CD4-positive, alpha-beta T cell treated with Interleukin-6 for 4 hours (primary cell): Measurements from ENCODE around the gene SPATA45.
A peak's percentile ranks its signal among the peaks of the same experiment; 100 is the strongest.
"Not testable (repeated sequence)": the region's sequence is repeated elsewhere in the genome, so short reads cannot be mapped to it uniquely, and the experiment has no call there.

Source experiments
- DNase-seq: peaks from one replicate; pipeline ENCODE4 v3.0.0-alpha.2; 2020; ENCODE audit warnings: mixed read lengths

SPATA45 gene

DNA sequence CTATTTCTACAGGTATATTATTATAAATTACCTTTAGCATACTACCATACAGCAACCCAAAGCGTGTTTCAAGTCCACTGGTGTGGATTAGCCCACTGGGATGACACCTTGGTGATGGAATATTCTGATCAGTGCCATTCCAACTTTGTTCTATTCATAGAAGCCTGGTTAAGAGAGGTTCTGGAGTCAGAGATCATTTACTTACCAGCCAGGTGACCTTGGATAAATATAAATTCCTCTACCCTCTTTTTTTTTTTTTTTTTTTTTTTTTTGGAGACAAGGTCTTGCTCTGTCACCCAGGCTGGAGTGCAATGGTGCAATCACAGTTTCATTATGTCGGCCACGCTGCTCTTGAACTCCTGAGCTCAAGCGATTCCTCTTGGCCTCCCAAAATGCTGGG is at the start of gene SPATA45:
SPATA45 (minus strand) TSS at position 101 of the 400 bp plus-strand sequence. CDS start 11,500 bp downstream, outside the sequence.
- no peak for DNase-seq

DNA sequence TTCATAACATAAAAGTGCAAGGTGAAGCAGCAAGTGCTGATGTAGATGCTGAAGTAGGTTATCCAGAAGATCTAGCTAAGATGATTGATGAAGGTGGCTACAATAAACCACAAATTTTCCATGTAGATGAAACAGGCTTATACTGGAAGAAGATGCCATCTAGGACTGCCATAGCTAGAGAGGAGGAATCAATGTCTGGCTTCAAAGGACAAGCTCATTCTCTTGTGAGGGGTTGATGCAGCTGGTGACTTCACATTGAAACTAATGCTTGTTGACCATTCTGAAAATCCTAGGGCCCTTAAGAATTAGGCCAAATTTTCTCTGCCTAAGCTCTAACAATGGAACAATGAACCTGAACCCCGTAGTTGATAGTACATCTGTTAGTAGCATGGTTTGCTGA is 44.7 kb upstream of the SPATA45 start:
- no peak for DNase-seq

DNA sequence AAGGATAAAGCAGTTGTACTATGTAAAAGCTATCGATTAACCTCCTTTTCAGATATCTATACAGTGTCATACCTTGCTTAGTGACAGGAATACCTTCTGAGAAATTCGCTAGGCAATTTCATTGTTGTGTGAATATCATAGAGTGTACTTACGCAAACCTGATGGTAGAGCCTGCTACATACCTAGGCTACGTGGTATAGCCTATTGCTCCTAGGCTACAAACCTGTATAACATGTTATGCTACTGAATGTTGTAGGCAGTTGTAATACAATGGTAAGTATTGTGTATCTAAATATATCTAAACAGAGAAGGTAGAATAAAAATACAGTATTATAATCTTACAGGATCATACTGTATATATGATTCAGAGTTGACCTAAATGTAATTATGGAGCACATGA is 37.1 kb upstream of the SPATA45 start:
- DNase-seq = no peak

DNA sequence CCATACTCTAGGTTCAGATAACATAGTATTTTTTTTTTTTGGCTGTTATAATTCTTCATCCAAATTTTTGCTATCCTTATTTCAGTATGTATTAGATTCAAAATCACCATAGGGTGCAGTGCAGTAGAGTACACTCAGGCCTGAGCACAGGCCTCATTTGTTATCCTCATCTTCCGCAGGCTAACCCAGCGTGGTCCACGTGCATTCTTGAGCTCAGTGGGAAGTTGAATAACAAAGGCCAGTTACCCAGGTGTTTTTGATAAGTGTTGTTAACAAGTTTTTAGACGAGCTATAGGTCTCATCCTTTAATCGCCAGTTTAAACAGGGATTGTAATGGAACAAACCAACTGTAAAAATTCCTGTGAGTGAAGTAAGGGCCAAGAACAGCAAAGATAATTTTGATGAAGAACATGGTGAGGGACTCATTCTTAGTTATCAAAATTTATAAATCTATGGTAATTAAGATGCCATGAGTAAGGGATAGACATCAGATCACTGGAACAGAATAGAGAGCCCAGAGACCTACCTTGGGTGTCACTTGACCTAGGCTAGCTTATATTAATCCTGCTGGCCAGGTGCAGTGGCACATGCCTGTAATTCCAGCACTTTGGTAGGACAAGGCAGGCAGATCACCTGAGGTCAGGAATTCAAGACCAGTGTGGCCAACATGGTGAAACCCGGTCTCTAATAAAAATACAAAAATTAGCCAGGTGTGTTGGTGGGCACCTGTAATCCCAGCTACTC is 32.7 kb upstream of the SPATA45 start:
- no peak for DNase-seq

DNA sequence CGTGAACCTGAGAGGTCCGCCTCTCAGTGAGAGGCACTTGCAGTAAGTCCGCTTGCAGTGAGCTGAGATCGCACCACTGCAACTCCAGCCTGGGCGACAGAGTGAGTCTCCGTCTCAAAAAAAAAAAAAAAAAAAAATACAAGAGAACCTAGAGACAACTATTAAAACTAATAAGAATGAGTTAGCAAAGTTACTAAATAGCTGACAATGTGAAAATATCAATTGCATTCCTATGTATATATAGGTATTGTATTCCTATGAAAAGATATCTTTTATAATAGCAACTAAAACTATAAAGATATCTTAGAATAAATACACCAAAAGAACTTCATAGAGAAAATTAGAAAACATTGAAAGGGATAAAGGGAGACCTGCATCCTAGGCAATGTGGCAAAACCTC is 31.0 kb upstream of the SPATA45 start:
- DNase-seq = no peak

DNA sequence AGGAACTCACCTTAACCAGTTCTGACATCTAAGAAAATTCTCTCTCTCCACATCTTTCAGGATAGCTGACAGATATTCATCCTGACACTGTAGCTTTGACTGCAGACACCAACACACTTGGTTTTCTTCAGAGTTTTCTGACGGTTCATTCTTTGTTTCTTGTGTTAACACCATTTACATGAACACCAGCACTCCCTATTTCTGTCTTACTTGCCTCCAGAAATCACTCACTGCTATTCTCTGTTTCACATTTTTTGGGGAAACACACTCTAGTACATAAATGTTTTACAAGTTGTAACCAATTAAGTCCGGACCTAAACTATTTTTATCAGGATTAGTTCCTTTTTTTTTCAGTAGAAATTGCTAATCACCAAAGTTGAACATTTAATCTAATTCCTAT is 26.1 kb upstream of the SPATA45 start:
- DNase-seq = no peak

DNA sequence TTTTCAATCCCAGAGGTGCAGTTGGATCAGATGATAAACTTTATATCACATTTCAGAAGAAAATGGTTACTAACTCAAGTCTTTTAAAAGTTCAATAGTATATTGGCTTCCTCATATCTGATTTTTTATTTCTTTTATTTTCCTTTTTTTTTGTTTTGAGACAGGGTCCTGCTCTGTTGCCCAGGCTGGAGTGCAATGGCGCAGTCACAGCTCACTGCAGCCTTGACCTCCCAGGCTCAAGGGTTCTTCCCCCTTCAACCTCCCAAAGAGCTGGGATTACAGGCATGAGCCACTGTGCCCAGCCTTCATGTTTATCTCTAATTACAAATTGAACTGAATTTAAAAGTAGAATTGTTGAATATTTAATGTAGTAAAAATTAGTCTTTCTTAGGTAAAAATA is 24.5 kb upstream of the SPATA45 start:
- no peak for DNase-seq

DNA sequence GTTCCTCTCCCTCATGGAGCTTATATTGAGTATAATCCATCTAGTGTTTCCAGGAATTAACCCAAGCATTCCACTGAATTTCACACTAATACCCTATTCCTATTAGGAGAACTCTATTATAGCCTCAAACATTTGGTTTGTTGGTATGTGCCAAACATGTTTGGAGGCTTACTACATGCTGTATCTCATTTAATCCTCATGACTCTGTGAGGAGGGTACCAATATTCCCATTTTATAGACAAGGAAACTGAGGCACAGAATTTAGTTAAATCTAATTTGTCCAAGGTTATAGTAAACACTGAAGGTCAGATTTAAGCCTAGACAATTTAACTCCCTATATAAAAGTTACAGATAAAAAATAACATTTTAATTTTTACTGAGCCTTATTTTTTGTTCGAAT is 19.7 kb upstream of the SPATA45 start:
- no peak for DNase-seq

DNA sequence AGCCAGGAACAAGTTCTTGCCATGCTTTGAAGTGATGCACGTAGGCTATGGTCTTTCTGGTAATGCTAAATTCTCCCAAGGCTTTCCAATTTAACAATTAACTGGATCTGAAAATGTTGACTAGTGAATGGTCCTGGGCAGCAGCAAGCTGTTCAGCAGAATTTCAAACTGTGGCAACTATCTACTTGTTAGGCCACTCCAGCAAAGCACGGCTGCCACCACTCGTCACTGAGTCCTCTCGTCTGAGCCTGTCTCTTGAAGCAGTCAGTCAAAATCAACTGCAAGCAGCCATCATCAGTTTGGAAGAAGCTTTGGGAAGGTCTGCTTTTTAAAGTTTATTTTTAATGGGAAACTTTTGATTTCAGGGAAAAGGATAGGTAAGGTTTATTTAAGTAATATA is 16.8 kb upstream of the SPATA45 start:
- DNase-seq = no peak

DNA sequence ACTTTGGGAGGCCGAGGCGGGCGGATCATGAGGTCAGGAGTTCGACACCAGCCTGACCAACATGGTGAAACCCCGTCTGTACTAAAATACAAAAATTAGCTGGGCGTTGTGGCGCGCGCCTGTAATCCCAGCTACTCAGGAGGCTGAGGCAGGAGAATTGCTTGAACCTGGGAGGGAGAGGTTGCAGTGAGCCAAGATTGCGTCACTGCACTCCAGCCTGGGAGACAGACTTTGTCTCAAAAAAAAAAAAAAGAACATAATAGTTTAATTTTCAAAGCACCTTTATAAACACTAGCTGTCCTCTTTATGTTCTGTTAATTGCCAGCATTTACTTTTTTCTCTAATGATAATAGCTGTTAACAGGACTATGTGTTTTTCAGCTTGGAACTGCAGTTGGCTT is 15.9 kb upstream of the SPATA45 start:
- not testable (repeated sequence) for DNase-seq

DNA sequence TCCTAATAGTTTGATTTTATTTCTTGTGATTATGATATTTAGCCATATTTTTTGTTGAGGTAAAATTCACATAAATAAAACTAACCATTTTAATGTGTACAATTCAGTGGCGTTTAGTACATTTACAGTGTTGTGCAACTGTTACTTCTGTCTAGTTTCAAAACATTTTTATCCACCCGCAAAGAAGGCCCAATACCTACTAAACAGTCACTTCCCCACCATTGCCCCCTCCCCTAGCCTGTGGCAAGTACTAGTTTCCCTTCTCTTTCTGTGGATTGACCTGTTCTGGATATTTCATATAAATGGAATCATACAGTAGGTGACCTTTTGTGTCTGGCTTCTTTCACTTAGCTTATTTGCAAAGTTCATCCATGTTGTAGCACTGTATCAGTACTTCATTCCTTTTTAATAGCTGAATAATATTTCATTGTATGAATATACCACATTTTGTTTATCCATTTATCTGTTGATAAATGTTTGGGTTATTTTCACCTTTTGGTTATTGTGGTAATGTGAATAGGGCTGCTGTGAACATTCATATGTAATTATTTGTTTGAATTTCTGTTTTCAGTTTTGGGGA is 14.8 kb upstream of the SPATA45 start:
- no peak for DNase-seq

DNA sequence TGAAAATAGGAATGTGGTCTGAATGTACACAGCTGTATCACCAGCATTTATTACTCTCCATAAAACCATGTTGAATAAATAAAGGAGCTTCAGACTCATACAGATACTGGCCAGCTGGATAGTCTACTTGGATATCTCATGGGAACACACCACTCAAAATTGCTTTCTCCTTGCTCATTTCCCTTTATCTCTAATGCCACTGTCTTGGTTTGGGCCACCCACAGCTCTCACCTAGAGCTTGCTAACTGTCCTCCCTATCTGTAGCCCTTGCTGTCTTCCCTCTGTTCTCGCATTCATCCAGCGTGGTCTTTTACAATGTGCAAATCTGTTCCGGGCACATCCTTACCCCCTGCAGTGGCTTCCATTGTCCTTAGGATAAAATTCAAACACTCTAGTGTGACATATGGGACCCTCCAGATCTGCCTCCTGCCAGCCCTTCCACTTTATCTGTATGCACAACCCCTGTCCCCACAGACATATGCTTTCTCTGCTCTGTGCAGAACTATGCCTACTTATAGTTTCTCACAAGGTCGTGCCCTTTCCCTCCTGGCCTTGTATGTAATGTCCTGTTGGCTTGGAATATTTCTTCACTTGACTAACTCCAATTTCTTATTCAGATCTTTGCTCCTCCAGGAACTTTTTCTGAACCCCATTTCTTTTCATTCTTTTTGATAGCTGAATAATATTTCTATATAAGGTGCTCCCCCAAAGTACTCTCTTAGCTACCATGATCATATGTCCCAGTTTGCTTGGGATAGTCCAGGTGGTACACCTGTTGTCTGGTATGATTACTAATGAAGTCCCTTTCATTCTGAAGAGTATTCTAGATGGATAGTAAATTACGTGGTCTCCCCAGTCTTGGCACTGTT is 13.5 kb upstream of the SPATA45 start:
- no peak for DNase-seq

DNA sequence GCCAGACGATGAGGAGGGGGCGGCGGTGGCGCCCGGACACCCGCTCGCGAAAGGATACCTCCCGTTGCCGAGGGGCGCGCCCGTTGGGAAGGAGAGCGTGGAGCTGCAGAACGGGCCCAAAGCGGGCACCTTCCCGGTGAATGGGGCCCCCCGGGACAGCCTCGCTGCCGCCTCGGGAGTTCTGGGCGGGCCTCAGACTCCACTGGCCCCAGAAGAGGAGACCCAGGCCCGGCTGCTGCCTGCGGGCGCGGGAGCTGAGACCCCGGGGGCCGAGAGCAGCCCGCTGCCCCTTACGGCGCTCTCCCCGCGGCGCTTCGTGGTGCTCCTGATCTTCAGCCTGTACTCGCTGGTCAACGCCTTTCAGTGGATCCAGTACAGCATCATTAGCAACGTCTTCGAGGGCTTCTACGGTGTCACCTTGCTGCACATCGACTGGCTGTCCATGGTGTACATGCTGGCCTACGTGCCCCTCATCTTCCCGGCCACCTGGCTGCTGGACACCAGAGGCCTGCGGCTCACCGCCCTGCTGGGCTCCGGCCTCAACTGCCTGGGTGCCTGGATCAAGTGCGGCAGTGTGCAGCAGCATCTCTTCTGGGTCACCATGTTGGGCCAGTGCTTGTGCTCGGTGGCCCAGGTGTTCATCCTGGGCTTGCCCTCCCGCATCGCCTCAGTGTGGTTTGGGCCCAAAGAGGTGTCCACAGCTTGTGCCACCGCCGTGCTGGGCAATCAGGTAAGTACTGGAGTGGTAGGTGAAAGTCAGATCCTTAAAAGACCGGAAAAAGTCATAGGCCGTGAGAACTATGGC is 11.2 kb upstream of the SPATA45 start:
- DNase-seq = no peak

DNA sequence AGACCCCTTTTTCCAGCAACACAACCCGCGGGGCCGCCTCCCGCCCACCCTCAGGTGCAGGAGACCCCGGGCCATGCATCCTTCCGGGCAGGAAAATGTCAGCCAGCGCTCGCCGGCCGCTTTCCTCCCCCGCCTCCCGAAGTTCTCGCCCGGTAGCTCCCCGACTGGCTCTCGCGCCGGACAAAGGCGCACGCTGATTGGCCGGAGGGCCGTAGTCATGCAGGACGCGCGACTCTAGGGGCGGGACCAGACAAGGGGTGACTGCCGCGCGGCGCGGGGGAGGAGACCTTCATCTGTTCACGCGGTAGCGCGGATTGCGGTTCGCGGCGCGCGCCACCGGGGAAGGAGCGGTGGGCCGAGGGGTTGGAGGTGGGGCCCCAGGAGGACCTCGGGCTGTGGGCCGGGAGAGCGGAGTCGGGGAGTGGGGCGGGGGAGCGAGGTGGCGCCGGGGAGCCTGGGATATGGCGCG is 10.6 kb upstream of the SPATA45 start, which contains the start of gene FLVCR1:
FLVCR1 (plus strand) TSS at position 284 of the 469 bp plus-strand sequence; CDS start at position 462, 178 bp downstream.
- peak; percentile 95 for DNase-seq

DNA sequence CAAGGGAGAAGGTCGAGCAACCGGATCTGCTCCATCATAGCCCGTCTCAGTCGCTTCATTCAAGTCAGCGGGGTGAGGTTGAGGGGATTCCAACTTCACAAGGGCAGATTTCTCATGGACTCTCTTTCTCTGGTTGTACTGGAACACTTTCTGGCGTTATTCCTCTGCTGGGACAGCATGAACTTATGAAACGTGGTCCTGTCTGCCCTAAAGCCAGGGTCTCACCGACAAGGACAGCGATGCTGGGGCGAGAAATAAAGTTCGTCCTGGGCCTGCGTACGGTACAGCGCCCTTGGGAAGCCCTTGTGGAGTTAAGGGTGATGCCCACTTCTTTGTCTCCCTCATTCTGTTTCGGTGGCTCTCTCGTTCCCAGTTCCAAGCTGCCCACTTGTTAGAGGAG is 9.3 kb upstream of the SPATA45 start:
- DNase-seq = no peak

DNA sequence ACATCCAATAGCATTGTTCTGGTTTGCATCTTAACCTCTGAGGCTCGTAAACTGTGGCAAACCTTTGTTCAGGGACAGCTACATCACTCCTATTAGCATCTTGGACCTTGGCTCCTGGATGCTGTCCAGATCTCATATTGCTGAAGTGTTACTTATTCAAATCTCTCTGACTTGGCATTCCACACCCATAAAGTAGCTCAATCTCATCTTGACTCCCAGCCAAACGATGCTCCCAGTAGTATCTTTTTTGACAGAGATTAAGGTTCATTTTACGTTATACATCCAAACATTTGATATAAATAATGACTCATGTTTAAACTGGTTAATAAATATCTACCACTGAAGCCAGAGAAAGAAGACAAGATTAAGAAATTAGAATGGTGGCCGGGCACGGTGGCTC is 6.2 kb upstream of the SPATA45 start:
- no peak for DNase-seq

DNA sequence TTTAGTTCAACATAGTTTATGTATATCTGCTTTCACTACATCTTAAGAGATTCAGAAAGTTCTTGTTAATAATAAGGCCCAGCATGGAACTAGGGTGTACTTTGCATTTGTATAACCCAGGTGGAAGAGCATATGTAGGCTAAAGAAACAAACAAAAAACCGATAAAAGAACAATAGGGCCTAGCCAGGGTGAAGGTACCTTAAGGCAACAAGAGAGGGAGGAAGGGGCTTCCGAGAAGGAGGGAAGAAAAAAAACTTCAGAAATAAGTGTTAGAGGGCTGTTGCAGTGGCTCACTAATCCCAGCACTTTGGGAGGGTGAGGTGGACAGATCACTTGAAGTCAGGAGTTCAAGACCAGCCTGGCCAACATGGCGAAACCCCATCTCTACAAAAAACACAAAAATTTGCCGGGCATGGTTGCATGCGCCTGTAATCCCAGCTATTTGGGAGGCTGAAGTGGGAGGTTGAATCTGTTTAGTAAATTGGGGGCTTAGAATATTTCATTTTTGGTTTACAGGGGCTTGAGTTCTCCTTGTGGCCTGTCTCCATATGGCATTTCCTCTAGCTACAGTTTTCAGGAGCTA is 4.7 kb upstream of the SPATA45 start:
- DNase-seq = no peak

DNA sequence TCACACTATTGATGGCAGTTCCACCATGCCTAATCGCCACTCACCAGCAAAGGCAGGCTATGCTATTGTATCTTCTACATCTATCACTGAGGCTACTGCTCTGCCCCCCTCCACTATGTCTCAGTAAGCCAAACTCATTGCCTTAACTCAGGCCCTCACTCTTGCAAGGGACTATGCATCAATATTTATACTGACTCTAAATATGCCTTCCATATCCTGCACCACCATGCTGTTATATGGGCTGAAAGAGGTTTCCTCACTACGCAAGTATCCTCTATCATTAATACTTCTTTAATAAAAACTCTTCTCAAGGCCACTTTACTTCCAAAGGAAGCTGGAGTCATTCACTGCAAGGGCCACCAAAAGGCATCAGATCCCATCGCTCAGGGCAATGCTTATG is 2.9 kb downstream of the SPATA45 start:
- DNase-seq = not testable (repeated sequence)

DNA sequence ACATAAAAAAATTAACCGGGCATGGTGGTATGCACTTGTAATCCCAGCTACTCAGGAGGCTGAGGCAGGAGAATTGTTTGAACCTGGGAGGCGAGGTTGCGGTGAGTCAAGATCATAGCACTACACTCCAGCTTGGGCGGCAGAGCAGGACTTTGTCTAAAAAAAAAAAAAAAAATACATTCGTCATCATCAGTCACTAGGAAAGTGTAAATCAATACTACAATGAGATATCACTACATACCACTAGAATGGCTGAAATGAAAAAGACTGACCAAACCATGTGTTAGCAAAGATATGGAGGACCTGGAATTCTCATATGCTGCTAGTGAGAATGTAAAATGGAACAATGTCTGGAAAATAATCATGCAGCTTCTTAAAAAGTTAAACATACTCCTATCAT is 9.3 kb downstream of the SPATA45 start:
- DNase-seq = no peak

DNA sequence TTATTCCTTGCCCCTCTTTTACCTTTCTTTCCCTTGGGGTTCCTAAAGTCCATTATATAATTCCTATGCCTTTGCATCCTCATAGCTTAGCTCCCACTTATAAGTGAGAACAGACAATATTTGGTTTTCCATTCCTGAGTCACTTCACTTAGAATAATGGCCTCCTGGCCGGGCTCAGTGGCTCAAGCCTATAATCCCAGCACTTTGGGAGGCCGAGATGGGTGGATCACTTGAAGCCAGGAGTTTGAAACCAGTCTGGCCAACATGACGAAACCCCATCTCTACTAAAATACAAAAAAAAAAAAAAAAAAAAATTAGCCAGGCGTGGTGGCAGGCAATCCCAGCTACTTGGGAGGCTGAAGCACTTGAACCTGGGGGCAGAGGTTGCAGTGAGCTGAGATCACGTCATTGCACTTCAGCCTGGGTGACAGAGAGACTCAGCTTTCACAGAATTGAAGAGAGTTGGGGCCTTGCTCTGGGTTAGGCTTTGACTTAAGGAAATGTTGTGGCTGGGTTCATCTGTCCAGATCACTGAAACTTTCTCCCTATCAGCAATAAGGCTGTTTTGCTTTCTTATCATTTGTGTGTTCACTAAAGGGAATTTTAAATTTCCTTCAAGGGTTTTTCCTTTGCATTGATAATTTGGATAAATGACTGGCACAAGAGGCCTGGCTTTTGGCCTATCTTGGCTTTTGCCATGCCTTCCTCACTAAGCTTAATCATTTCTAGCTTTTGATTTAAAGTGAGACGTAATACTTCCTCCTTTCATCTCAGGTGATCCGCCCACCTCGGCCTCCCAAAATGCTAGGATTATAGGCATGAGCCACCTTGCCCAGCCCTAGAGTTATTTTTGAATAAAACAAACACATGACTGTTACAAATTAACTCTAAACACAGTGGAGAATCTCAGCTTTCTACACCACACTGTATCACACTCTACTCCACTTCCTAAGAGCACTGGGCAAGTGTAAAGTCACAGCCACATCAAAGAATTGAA is 13.9 kb downstream of the SPATA45 start:
- not testable (repeated sequence) for DNase-seq

DNA sequence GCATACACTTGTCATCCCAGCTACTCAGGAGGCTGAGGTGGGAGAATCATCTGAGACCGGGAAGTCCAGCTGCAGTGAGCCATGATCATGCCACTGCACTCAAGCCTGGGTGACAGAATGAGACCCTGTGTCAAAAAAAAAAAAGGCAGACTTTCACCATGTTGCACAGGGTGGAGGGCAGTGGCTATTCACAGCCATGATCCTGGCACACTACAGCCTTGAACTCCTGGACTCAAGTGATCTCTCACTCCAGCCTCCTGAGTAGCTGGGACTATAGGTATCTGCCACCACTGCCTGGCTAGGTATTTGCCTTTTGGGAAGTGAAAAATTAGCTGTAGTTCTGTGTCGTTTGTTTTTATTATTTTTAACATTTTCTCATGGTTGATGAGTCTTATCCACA is 19.1 kb downstream of the SPATA45 start:
- no peak for DNase-seq
